Fibroblast of pulmonary artery (primary cell): ENCODE data around the gene CHRNB2.

ENCODE experiments used
- DNase-seq: peaks from one replicate; pipeline ENCODE4 v3.0.0-alpha.2; 2010; ENCODE audit warnings: low read depth
- H3K4me3 ChIP-seq: replicated peaks from 2 replicates; pipeline ENCODE4 v1.5.1; 2011; ENCODE audit warnings: low read depth, mild to moderate bottlenecking, control low read depth, low read length, moderate library complexity
- TF ChIP-seq, protein P1 (sequence below): IDR thresholded peaks from 2 replicates; pipeline ENCODE4 v1.5.1; 2011; ENCODE audit warnings: mild to moderate bottlenecking, control low read depth, low read length, inconsistent platforms; ENCODE audit errors: missing control alignments

The CHRNB2 gene

DNA sequence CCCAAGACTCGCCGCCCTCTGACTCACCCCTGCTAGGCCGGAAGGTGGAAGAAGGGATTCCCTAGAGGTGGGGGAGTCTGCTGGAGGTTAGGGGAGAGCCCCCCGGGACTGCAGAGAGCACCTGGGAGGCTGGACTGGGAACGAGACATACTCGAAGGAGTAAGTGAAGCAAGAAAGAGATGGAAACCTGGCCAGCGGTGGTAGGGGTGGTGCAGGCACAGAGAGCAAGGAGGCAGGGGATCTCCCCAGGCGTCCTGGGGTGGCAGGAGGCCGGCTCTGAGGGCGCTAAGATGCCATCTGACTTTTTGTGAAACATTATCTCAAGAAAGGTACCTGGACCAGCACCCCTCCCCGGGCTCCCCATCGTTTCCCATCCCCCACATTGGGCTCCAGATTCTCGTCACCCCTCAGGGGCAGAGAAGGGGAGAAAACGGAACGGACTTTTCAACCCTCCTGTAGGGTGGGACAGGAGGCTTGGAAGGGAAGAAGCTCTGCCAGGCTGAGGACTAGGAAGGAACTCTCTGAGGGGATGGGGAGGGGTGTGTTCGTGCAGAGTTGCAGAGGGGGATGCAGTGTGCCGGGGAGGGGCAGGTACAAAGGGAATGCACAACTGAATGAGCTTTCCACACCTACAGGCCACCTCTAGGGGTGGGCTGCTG, 708 bp downstream of the CHRNB2 start:
- TF ChIP-seq, protein P1, sequence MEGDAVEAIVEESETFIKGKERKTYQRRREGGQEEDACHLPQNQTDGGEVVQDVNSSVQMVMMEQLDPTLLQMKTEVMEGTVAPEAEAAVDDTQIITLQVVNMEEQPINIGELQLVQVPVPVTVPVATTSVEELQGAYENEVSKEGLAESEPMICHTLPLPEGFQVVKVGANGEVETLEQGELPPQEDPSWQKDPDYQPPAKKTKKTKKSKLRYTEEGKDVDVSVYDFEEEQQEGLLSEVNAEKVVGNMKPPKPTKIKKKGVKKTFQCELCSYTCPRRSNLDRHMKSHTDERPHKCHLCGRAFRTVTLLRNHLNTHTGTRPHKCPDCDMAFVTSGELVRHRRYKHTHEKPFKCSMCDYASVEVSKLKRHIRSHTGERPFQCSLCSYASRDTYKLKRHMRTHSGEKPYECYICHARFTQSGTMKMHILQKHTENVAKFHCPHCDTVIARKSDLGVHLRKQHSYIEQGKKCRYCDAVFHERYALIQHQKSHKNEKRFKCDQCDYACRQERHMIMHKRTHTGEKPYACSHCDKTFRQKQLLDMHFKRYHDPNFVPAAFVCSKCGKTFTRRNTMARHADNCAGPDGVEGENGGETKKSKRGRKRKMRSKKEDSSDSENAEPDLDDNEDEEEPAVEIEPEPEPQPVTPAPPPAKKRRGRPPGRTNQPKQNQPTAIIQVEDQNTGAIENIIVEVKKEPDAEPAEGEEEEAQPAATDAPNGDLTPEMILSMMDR, result no peak
- DNase-seq, result no peak
- no peak overlapping the region for H3K4me3 ChIP-seq

DNA sequence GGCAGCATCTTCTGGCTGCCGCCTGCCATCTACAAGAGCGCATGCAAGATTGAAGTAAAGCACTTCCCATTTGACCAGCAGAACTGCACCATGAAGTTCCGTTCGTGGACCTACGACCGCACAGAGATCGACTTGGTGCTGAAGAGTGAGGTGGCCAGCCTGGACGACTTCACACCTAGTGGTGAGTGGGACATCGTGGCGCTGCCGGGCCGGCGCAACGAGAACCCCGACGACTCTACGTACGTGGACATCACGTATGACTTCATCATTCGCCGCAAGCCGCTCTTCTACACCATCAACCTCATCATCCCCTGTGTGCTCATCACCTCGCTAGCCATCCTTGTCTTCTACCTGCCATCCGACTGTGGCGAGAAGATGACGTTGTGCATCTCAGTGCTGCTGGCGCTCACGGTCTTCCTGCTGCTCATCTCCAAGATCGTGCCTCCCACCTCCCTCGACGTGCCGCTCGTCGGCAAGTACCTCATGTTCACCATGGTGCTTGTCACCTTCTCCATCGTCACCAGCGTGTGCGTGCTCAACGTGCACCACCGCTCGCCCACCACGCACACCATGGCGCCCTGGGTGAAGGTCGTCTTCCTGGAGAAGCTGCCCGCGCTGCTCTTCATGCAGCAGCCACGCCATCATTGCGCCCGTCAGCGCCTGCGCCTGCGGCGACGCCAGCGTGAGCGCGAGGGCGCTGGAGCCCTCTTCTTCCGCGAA, 3.8 kb downstream of the CHRNB2 start:
- DNase-seq, result no peak
- H3K4me3 ChIP-seq, result no peak overlapping the region
- TF ChIP-seq, protein P1, result no peak

DNA sequence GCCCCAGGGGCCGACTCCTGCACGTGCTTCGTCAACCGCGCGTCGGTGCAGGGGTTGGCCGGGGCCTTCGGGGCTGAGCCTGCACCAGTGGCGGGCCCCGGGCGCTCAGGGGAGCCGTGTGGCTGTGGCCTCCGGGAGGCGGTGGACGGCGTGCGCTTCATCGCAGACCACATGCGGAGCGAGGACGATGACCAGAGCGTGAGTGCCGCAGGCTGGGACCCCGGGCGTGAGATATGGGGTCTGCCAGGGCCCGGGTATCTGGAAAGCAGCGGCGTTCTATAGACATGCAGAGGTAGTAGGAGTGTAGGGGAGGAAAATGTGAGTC, 4.3 kb downstream of the CHRNB2 start:
- TF ChIP-seq, protein P1, result no peak
- no peak overlapping the region for H3K4me3 ChIP-seq
- no peak for DNase-seq

DNA sequence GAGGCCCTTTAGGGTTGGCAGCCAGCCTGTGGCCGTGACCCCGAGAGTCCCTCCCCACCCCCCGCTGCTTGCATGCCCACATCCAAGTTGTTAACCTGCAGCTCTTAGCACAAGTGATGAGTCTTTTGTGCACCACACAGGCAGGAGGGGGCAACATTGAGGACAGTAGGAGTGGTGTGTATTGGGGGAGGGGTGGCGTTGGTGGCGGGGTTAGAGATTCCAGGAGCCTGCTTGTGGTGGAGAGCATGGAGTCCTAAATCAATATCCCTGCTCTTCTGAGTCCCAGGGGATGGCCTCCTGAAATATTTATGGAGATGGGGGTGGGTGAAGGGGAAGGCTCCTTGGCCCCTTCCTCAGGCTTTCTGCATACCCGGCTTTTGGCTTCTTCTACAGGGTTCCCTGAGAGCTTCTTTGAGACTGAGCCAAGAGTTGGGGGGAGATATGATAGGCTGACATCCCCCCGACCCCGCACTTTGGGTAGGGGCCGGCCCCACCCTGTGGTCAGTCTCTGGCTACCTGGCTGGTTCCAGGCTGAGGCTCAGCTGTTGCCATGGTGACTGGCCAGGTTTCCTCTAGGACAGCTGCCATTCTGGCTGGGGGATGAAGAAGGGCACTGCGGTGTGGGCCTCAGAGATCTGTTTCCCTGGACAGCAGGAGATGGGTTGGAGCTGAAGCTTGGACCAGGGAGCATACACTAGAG, 5.0 kb downstream of the CHRNB2 start:
- no peak overlapping the region for H3K4me3 ChIP-seq
- TF ChIP-seq, protein P1, result no peak
- DNase-seq, result no peak

DNA sequence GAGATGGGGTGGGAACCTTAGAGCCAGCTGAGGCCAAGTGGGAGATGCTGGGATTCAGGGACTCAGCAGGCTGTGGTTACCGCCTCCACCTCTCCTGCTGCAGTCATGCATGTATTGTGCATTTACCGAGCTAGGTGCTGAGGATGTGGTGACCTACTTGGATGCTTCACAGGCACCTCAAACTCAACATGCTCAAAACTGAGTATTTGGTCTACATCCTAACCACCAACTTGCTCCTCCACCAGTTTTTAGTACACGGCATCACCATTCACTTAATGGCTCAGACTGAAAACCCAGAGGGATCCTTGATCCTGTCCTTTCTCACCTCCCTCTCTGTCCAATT, 5.6 kb downstream of the CHRNB2 start:
- no peak for DNase-seq
- H3K4me3 ChIP-seq, result no peak overlapping the region
- TF ChIP-seq, protein P1, result no peak

DNA sequence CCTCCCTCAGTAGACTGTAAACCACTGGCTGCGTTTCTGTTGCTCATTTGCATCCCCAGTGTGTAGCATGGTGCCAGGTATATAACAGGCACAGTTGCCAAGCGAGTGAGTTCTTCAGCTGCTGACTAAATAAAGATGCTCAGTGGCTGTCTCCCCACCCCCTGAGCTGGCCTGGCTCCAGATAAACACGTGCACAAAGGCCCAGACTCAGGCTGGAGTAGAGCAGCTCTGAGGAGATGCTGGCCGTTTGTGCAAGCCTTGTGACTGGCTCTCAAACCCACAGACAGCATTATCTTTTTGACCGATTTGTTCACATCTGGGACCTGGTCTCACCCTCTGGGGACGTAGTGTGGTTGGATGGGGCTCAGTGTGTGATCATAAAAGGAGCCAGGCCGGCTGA, 7.1 kb downstream of the CHRNB2 start:
- H3K4me3 ChIP-seq, result no peak overlapping the region
- DNase-seq, result peak; percentile 24
- TF ChIP-seq, protein P1, result no peak
